H1 (cell line): Measurements from ENCODE around the gene SYP. TPM values are rescaled to one million over a fixed set of nuclear protein-coding genes. Genes with fewer than 3 reads are reported as not detected.

Experiments used
- CBX5 ChIP-seq: fragments of 300-800, 300-1000 bp; sonication (generic); IDR thresholded peaks from 2 replicates; pipeline ENCODE4 v1.7.1; 2016; ENCODE audit warnings: antibody characterized with exemption, low read length, low read depth
- EP300 ChIP-seq, 2 experiments: IDR thresholded peaks; 1 replicate in 1 of 2; 2 replicates in 1 of 2; pipeline ENCODE4 v1.6.1; 2011 to 2012; ENCODE audit warnings: low read depth in 2 of 2, low read length in 2 of 2, mild to moderate bottlenecking in 2 of 2, borderline replicate concordance in 1 of 2, inconsistent platforms in 1 of 2, moderate library complexity in 1 of 2
- JUND ChIP-seq: IDR thresholded peaks from 2 replicates; pipeline ENCODE4 v1.6.1; 2011; ENCODE audit warnings: mild to moderate bottlenecking, improper control_type of control experiment, low read length
- NRF1 ChIP-seq: IDR thresholded peaks from 2 replicates; pipeline ENCODE4 v1.6.1; 2011; ENCODE audit warnings: mild to moderate bottlenecking, low read depth, low read length, improper control_type of control experiment
- POLR2A ChIP-seq, 2 experiments: IDR thresholded peaks; 1 replicate in 1 of 2; 2 replicates in 1 of 2; pipeline ENCODE4 v1.6.1; 2011; ENCODE audit warnings: low read depth in 2 of 2, low read length in 2 of 2, mild to moderate bottlenecking in 2 of 2; ENCODE audit errors: control extremely low read depth in 1 of 2
- RFX5 ChIP-seq: IDR thresholded peaks from 2 replicates; pipeline ENCODE4 v1.6.1; 2011; ENCODE audit warnings: low read depth, low read length, improper control_type of control experiment, borderline replicate concordance
- RXRA ChIP-seq: IDR thresholded peaks from 2 replicates; pipeline ENCODE4 v1.6.1; 2011; ENCODE audit warnings: low read depth, mild to moderate bottlenecking, low read length, moderate library complexity; ENCODE audit not compliant: insufficient read depth
- polyA plus RNA-seq, 7 experiments: library from polyadenylated mRNA; depleted of rRNA in 3 of 7; stranded (reverse) in 5 of 7; unstranded in 2 of 7; fragments of >200 nt in 5 of 7; fragments of 200-250 nt in 2 of 7; gene quantifications; 1 replicate in 5 of 7; 2 replicates in 1 of 7; 4 replicates in 1 of 7; pipeline versions ENCODE4 v1.2.1 to v1.2.3, GENCODE V29; 2011 to 2013; ENCODE audit warnings: missing spikeins in 2 of 7, mixed read lengths in 2 of 7
- total RNA-seq: library from RNA; stranded (reverse); fragmentation: NEBNext Ultra II Directional; extraction: Animal tissue kit (Norgen Biotek cat#: 25700); gene quantifications from 2 replicates; pipeline ENCODE4 v1.2.1, GENCODE V29; 2021
- TF ChIP-seq, protein P1 (sequence below): fragments of 300-600 bp; sonication (generic); IDR thresholded peaks from 2 replicates; pipeline ENCODE4 v1.7.1; 2012; ENCODE audit warnings: low read length, moderate library complexity, mild to moderate bottlenecking, inconsistent platforms; ENCODE audit not compliant: insufficient replicate concordance
- TF ChIP-seq, protein P2 (sequence below): IDR thresholded peaks from 2 replicates; pipeline ENCODE4 v1.6.1; 2011; ENCODE audit warnings: low read length, improper control_type of control experiment

SYP gene
- total and polyA plus RNA-seq, 2 of the 8 experiments (the other 6 are each of a cell fraction or from before 2014, with no cell fraction given) = 4.3 to 10.8 TPM

DNA sequence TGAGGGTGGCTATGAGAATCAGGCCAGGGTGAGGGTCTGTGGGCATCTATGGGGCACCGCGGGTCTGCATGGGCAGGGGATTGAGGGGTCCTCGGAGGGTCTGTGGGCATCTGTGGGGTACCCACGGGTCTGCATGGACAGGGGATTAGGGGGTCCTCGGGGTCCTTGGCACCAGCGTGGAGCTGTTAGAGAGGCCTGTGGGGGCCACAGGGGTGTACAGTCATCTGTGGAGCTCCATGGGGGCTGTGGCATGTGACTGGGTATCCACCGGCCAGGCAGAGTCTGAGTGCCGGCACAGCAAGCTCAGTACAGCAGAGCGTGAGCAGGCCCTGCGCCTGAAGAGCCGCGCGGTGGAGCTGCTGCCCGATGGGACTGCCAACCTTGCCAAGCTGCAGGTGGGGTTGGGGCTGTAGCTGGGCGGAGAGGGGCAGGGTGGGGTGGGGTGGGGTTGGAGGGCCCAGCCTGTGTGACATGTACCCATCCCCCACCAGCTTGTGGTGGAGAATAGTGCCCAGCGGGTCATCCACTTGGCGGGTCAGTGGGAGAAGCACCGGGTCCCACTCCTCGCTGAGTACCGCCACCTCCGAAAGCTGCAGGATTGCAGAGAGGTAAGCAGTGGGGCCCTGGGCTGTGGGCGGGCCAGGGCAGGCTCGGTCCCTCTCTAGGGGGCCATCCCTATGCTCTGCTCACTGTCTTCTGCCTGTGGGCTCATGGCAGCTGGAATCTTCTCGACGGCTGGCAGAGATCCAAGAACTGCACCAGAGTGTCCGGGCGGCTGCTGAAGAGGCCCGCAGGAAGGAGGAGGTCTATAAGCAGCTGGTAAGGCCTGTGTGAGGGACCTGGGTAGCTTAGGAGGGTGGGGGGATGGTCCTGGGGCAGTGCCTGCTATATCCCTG, 48.2 kb upstream of the SYP start (continued):
- TF ChIP-seq, protein P1, sequence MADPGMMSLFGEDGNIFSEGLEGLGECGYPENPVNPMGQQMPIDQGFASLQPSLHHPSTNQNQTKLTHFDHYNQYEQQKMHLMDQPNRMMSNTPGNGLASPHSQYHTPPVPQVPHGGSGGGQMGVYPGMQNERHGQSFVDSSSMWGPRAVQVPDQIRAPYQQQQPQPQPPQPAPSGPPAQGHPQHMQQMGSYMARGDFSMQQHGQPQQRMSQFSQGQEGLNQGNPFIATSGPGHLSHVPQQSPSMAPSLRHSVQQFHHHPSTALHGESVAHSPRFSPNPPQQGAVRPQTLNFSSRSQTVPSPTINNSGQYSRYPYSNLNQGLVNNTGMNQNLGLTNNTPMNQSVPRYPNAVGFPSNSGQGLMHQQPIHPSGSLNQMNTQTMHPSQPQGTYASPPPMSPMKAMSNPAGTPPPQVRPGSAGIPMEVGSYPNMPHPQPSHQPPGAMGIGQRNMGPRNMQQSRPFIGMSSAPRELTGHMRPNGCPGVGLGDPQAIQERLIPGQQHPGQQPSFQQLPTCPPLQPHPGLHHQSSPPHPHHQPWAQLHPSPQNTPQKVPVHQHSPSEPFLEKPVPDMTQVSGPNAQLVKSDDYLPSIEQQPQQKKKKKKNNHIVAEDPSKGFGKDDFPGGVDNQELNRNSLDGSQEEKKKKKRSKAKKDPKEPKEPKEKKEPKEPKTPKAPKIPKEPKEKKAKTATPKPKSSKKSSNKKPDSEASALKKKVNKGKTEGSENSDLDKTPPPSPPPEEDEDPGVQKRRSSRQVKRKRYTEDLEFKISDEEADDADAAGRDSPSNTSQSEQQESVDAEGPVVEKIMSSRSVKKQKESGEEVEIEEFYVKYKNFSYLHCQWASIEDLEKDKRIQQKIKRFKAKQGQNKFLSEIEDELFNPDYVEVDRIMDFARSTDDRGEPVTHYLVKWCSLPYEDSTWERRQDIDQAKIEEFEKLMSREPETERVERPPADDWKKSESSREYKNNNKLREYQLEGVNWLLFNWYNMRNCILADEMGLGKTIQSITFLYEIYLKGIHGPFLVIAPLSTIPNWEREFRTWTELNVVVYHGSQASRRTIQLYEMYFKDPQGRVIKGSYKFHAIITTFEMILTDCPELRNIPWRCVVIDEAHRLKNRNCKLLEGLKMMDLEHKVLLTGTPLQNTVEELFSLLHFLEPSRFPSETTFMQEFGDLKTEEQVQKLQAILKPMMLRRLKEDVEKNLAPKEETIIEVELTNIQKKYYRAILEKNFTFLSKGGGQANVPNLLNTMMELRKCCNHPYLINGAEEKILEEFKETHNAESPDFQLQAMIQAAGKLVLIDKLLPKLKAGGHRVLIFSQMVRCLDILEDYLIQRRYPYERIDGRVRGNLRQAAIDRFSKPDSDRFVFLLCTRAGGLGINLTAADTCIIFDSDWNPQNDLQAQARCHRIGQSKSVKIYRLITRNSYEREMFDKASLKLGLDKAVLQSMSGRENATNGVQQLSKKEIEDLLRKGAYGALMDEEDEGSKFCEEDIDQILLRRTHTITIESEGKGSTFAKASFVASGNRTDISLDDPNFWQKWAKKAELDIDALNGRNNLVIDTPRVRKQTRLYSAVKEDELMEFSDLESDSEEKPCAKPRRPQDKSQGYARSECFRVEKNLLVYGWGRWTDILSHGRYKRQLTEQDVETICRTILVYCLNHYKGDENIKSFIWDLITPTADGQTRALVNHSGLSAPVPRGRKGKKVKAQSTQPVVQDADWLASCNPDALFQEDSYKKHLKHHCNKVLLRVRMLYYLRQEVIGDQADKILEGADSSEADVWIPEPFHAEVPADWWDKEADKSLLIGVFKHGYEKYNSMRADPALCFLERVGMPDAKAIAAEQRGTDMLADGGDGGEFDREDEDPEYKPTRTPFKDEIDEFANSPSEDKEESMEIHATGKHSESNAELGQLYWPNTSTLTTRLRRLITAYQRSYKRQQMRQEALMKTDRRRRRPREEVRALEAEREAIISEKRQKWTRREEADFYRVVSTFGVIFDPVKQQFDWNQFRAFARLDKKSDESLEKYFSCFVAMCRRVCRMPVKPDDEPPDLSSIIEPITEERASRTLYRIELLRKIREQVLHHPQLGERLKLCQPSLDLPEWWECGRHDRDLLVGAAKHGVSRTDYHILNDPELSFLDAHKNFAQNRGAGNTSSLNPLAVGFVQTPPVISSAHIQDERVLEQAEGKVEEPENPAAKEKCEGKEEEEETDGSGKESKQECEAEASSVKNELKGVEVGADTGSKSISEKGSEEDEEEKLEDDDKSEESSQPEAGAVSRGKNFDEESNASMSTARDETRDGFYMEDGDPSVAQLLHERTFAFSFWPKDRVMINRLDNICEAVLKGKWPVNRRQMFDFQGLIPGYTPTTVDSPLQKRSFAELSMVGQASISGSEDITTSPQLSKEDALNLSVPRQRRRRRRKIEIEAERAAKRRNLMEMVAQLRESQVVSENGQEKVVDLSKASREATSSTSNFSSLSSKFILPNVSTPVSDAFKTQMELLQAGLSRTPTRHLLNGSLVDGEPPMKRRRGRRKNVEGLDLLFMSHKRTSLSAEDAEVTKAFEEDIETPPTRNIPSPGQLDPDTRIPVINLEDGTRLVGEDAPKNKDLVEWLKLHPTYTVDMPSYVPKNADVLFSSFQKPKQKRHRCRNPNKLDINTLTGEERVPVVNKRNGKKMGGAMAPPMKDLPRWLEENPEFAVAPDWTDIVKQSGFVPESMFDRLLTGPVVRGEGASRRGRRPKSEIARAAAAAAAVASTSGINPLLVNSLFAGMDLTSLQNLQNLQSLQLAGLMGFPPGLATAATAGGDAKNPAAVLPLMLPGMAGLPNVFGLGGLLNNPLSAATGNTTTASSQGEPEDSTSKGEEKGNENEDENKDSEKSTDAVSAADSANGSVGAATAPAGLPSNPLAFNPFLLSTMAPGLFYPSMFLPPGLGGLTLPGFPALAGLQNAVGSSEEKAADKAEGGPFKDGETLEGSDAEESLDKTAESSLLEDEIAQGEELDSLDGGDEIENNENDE = no peak
- no peak for TF ChIP-seq NRF1
- TF ChIP-seq, protein P2, sequence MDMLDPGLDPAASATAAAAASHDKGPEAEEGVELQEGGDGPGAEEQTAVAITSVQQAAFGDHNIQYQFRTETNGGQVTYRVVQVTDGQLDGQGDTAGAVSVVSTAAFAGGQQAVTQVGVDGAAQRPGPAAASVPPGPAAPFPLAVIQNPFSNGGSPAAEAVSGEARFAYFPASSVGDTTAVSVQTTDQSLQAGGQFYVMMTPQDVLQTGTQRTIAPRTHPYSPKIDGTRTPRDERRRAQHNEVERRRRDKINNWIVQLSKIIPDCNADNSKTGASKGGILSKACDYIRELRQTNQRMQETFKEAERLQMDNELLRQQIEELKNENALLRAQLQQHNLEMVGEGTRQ = no peak
- no peak for TF ChIP-seq CBX5
- TF ChIP-seq POLR2A (IDR thresholded peaks at IDR 0.05; ENCODE audit: control extremely low read depth in 1 of 2, low read depth in 2 of 2, low read length in 2 of 2) = no peak
- TF ChIP-seq JUND = no peak
- no peak for TF ChIP-seq EP300 (IDR thresholded peaks at IDR 0.05; ENCODE audit: borderline replicate concordance in 1 of 2, low read depth in 2 of 2, low read length in 2 of 2)
- no peak for TF ChIP-seq RFX5
- no peak for TF ChIP-seq RXRA
